Stimulated activated CD4-positive, alpha-beta T cell treated with anti-CD3 and anti-CD28 coated beads, Interleukin-4, amount 100 ng/mL, for 24 hours (primary cell): Measurements from ENCODE around the gene PMF1.
"Not testable (repeated sequence)": the region's sequence is repeated elsewhere in the genome, so short reads cannot be mapped to it uniquely, and the experiment has no call there.

ENCODE experiments used
- DNase-seq: peaks from one replicate; pipeline ENCODE4 v3.0.0-alpha.2; 2020

Gene PMF1

GRCh38 chr1:156212833-156213643, at the start of gene PMF1:
PMF1 (plus strand) TSS chr1:156213007; CDS start chr1:156213016, 9 bp downstream.
- DNase-seq, result peak; percentile 97

- no peak for DNase-seq
Observed at GRCh38 chr1:156163712-156164111, 49.1 kb upstream of the PMF1 start.

- no peak for DNase-seq
Observed at GRCh38 chr1:156164125-156164831, 48.5 kb upstream of the PMF1 start.

GRCh38 chr1:156165083-156165482, 47.7 kb upstream of the PMF1 start:
- no peak for DNase-seq

- no peak for DNase-seq
Observed at GRCh38 chr1:156167536-156167935, 45.3 kb upstream of the PMF1 start.

- DNase-seq, result no peak
Observed at GRCh38 chr1:156172696-156173470, 39.9 kb upstream of the PMF1 start.

GRCh38 chr1:156176610-156177210, 36.1 kb upstream of the PMF1 start:
- DNase-seq, result no peak

GRCh38 chr1:156177919-156178654, 34.7 kb upstream of the PMF1 start:
- no peak for DNase-seq

GRCh38 chr1:156180471-156180870, 32.3 kb upstream of the PMF1 start:
- no peak for DNase-seq

GRCh38 chr1:156181391-156181924, 31.3 kb upstream of the PMF1 start:
- DNase-seq, result not testable (repeated sequence)

- not testable (repeated sequence) for DNase-seq
Observed at GRCh38 chr1:156182010-156182779, 30.6 kb upstream of the PMF1 start.

- not testable (repeated sequence) for DNase-seq
Observed at GRCh38 chr1:156186347-156187177, 26.2 kb upstream of the PMF1 start.

- not testable (repeated sequence) for DNase-seq
Observed at GRCh38 chr1:156190265-156190664, 22.5 kb upstream of the PMF1 start.

GRCh38 chr1:156191292-156191964, 21.4 kb upstream of the PMF1 start:
- no peak for DNase-seq

- no peak for DNase-seq
Observed at GRCh38 chr1:156193208-156193487, 19.7 kb upstream of the PMF1 start.

GRCh38 chr1:156193488-156194299, 19.1 kb upstream of the PMF1 start, which contains the start of gene SLC25A44:
SLC25A44 (plus strand) TSS chr1:156194104; CDS start chr1:156199848, 5,744 bp downstream.
- peak; percentile 97 for DNase-seq

GRCh38 chr1:156194300-156194652, 18.5 kb upstream of the PMF1 start:
- no peak for DNase-seq

GRCh38 chr1:156195853-156196252, 17.0 kb upstream of the PMF1 start:
- DNase-seq, result no peak

GRCh38 chr1:156196445-156196844, 16.4 kb upstream of the PMF1 start:
- DNase-seq, result no peak
